ENCODE data around the gene TPCN1.

The TPCN1 gene

GRCh38 chr12:113222730-113223531 is 1.7 kb downstream of the TPCN1 start:
- DNase-seq (ENCODE audit: low read depth in 2 of 3, low spot score in 2 of 3) = no peak

DNA sequence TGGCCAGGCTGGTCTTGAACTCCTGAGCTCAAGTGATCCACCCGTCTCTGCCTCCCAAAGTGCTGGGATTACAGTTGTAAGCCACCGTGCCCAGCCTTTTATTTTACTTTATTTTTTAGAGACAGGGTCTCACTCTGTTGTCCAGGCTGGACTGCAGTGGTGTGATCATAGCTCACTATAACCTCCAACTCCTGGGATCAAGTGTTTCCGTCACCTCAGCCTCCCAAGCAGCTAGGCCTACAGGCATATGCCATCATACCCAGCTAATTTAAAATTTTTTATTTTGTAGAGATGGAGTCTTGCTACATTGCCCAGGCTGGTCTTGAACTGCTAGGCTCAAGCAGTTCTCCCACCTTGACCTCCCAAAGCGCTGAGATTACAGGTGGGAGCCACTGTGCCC is 3.7 kb downstream of the TPCN1 start:
- DNase-seq (ENCODE audit: low read depth in 2 of 3, low spot score in 2 of 3) = no peak

DNA sequence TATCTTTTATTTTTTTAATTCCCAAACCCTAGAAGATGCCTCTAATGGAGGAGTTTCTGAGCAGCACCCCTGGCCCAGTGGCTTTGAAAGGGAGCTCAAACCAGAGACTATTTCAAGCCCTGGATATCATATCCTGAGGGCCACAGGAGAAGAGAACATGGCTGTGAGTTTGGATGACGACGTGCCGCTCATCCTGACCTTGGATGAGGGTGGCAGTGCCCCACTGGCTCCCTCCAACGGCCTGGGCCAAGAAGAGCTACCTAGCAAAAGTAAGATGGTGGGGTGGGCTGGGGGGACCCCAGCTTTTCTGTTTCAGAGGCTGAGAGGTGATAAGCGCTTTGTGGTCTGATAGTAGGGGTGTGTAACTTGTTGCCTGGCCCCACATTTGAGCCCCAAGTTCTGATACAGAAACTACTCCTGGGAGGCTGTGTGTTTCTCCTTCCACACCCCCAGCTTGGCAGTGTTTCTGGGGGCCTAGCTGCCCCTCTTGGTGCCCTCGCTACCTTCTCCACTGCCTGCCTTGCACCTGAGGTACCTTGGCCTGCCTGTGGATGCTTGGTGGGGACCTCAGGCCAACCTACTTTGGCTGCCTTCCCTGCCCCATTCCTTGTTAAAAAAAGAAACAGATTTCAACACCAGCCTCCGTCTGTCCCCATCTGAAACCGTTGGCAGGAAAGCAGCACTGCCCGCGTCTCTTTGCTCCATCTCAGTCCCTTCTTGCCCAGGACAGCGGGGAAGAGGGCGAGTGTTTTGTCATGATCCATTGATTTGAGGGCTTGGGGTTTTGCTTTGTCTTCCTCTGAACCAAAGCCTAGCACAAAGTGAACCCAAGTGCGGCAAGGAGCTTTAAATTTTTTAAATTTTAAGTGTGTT is 5.7 kb downstream of the TPCN1 start:
- DNase-seq (ENCODE audit: low read depth in 2 of 3, low spot score in 2 of 3) = no peak

DNA sequence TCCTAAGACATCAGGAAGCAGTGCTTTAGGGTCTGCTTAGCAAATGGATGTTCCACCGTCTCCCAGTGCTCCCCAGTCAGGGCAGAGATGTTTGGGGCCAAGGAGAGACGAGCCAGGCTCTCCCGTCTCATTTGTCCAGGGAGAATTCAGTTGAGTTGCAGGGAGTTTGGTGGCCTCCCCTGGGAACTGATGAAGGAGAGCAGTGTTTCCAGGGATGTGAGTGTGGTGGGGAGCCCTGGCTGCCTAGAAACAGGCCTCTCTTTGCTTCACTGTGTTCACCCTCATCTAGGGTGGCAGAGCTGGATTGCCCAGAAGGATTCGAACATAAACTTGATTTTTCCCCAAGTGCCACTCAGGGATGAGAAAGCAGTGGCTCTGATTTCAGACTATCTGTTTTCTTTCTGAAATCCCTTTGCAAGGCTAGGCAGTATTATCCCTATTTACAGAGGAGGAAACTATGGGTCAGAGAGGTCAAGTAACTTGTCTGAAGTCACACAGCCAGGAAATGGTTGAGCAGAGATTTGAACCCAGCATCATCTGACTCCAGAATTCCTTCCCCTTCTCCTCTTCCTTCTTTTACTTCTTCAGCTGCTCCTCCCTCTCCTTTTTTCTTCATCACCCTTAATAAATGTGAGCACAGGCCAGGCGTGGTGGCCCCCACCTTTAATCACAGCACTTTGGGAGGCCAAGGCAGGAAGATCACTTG is 6.6 kb downstream of the TPCN1 start:
- DNase-seq (ENCODE audit: low read depth in 2 of 3, low spot score in 2 of 3) = no peak

GRCh38 chr12:113228394-113229028 is 7.2 kb downstream of the TPCN1 start:
- no peak for DNase-seq (ENCODE audit: low read depth in 2 of 3, low spot score in 2 of 3)

- DNase-seq (ENCODE audit: low read depth in 2 of 3, low spot score in 2 of 3) = no peak
Observed at GRCh38 chr12:113230315-113231234, 9.3 kb downstream of the TPCN1 start.

GRCh38 chr12:113231235-113232088 is 10.2 kb downstream of the TPCN1 start:
- no peak for DNase-seq (ENCODE audit: low read depth in 2 of 3, low spot score in 2 of 3)

GRCh38 chr12:113232089-113232839 is 11.0 kb downstream of the TPCN1 start:
- DNase-seq (ENCODE audit: low read depth in 2 of 3, low spot score in 2 of 3) = no peak

DNA sequence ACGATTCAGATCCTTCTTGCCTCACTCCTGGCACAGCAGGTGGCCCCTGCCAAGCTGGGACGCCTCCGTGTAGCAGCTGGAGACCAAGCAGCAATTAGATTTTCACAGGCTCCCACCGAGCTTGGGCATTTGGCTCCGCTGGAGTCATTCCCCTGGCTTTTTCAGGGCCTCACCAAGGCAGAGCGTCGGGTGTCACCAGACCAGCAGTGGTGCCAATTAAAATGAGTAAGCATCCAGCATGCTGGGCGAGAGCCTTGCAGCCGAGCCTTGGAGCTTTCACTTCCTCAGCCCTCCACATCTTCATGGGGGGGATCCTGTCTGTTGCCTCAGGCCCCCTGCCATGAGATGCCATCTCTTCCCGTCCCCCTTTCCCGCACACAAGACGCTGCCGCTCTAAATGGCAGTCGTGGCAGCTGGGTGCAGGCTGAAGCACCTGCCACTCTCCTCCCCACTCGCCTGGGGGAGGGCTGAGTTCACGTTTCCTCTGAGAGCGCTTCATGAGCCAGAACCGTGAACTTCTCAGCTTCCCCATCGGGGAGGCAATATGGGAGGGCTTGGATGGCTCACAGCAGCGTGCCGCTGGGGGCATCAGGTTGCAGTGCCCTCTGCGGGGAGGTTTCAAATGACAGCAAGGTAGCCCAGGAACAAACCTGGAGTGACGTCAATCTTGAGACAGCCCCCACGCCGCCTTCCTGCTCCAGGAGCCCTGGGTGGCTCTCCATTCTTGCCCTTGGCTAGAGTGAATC is 11.7 kb downstream of the TPCN1 start:
- DNase-seq (ENCODE audit: low read depth in 2 of 3, low spot score in 2 of 3) = peak in 2 of 3 experiments; percentile 19 to 33

DNA sequence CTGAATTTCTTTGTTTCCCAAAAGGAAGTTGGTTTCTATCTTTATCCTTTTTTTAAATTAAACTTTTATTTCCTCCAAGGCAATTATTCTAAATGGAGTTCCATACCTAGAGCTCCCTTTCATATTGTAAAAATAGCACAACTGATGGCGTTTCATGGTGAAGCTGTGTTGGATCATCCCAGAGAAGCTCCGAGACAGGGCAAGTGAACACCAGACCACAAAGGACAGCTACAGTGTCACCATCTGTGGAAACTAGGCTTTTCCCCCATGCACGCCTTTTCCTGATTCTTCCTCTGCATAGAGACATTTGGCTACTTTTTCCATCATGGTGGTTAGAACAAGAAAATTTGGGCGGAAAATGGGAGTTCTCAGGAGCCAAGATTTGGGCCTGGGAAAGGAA is 12.7 kb downstream of the TPCN1 start:
- no peak for DNase-seq (ENCODE audit: low read depth in 2 of 3, low spot score in 2 of 3)

DNA sequence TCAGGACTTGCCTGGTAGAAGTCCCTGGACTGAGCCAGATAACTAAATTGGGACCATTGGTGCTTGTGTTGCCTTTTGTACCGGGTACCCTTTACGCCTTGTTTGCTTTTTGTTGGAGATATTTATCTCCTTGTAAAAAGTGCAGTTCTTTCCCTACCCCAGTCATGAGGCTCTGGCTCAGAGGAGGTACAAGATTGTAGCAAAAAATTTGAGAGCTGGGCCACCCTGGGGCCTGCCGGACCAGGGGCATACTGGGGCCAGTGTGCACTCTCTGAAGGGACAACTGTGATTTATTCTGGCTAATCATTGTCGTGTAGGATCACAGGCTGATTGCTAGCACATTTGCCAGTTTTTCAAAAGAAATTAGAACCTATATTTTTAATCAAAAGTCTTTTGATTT is 13.2 kb downstream of the TPCN1 start:
- no peak for DNase-seq (ENCODE audit: low read depth in 2 of 3, low spot score in 2 of 3)

DNA sequence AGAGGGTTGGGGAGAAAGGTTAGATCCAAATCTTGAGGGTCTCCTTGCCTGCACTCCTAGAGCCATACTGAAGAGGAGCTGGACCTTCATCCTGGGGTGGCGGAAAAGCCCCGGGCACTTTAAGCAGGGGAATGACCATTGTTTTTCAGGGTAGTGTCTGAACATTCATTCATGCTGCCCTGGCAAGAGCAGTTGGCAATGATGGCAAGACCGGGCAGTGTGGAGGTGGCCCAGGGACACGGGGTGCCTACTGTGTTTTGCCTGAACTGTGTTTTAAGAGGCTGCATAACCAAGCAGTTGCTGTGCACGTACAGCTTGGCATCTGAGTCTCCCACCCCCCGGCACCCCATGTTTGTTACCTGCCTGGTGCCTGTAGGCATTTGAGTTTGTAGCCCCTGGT is 14.7 kb downstream of the TPCN1 start:
- no peak for DNase-seq (ENCODE audit: low read depth in 2 of 3, low spot score in 2 of 3)

DNA sequence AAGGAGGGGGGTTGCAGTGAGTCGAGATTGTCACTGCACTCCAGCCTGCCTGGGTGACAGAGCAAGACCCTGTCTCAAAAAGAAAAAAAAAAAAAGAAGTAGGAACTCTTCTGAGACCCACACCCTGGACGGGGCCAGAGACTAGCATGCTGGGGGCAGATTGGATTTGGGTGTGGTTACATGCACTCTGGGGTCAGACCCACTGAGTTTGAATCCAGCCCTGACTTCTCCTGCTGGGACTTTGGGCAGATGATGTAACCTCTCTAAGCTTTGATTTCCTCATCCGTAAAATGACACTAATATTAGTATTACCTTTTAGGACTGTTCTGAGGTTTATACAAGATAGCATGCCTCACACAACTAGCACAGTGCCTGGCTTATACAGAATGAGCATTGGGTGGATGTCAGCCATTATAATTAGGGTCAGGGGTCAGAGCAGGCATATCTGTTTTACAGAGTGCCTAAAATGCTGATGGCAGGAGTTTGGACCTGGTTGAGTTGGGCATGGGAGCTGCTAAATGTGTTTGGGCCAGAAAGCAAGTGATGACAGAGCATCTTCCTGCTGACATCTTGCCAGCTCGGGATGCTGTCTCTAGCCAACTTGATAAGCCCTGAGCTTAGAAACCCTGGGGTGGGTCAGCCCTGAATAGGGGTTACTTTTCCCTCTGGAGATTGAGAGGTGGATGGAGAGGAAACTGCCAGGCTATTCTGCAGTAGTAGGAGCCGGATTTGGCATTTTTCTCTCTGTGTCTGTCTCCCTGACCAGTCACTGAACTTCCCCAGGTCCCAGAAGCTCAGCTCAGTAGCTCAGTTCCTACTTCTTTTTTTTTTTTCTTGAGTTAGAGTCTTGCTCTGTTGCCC is 15.5 kb downstream of the TPCN1 start:
- DNase-seq (ENCODE audit: low read depth in 2 of 3, low spot score in 2 of 3) = no peak

DNA sequence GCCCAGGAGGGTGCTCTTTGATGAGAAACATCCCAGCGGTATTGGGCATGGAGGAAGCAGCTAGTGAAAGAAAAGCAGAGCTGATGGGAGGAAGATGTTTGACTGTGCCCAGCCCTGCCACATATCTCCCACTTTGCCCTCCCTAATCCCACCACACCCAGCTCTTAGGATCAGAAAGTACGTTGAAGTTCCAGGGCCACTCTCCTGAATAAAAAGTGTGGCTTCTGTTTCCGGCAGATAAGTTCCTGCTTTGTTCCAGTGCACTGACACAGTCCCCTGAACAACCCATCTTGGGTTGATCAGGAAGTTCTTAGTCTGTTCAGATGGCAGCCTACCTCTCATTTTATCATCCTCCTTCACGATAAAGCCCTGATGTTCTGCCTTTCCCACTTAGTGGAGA is 16.5 kb downstream of the TPCN1 start:
- DNase-seq (ENCODE audit: low read depth in 2 of 3, low spot score in 2 of 3) = no peak

GRCh38 chr12:113238309-113238708 is 17.0 kb downstream of the TPCN1 start:
- no peak for DNase-seq (ENCODE audit: low read depth in 2 of 3, low spot score in 2 of 3)

DNA sequence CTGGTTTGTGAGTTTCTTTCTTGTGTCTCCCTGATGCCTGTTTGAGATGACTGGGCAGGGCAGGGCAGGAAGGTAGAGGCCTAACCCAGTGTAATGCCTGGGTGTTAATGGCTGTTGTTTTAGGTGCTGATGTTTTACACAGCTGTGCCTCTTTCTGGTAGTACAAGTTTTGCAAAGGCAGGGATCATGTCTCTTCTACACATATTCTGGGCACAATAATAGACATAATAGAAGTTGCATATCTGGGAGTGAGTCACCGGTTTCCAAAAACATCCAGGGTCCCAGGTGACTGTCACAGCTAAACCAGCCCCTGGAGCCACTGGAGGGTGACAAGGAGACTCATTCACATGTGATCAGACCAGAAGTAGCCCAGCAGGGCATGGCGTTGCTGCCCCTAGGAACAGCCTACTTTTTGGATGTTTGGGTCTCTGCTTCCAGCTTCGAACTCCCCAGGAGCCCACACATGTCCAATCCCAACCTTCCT is 18.1 kb downstream of the TPCN1 start:
- no peak for DNase-seq (ENCODE audit: low read depth in 2 of 3, low spot score in 2 of 3)

Measured in activated CD8-positive, alpha-beta memory T cell treated with anti-CD3 and anti-CD28 coated beads for 48 hours (primary cell).